Mesenchymal stem cell (in vitro differentiated cells and primary cell): ENCODE results near the gene SPATA9.

Experiments
- DNase-seq: peaks from one replicate; pipeline ENCODE4 v3.0.0-alpha.2; 2013
- H2AFZ ChIP-seq: one replicate; pipeline ENCODE4 v1.6.1; 2013; ENCODE audit warnings: low read depth, mild to moderate bottlenecking, control low read depth, inconsistent platforms, low read length, moderate library complexity
- H2AK5ac ChIP-seq: 2 replicates; pipeline ENCODE4 v1.6.1; 2013; ENCODE audit warnings: low read length, moderate library complexity, mild to moderate bottlenecking, inconsistent platforms; ENCODE audit not compliant: severe bottlenecking
- H2BK120ac ChIP-seq: one replicate; pipeline ENCODE4 v1.6.1; 2013; ENCODE audit warnings: low read depth, mild to moderate bottlenecking, inconsistent platforms, low read length, moderate library complexity
- H2BK12ac ChIP-seq, 2 experiments: one replicate each; pipeline ENCODE4 v1.6.1; 2013; ENCODE audit warnings: inconsistent platforms in 2 of 2, low read length in 2 of 2, mild to moderate bottlenecking in 2 of 2, moderate library complexity in 2 of 2, control low read depth in 1 of 2
- H2BK15ac ChIP-seq: one replicate; pipeline ENCODE4 v1.6.1; 2013; ENCODE audit warnings: mild to moderate bottlenecking, low read depth, inconsistent platforms; ENCODE audit not compliant: poor library complexity, severe bottlenecking
- H2BK5ac ChIP-seq: 2 replicates; pipeline ENCODE4 v1.6.1; 2013; ENCODE audit warnings: low read depth, mild to moderate bottlenecking, low read length, control low read depth, inconsistent platforms; ENCODE audit not compliant: poor library complexity, severe bottlenecking
- H3K14ac ChIP-seq, 2 experiments: one replicate each; pipeline ENCODE4 v1.6.1; 2013; ENCODE audit warnings: inconsistent platforms in 2 of 2, low read length in 2 of 2, control low read depth in 1 of 2, mild to moderate bottlenecking in 1 of 2, moderate library complexity in 1 of 2
- H3K18ac ChIP-seq, 2 experiments: one replicate each; pipeline ENCODE4 v1.6.1; 2013; ENCODE audit warnings: inconsistent platforms in 2 of 2, low read length in 2 of 2, control low read depth in 1 of 2, low read depth in 1 of 2, mild to moderate bottlenecking in 1 of 2
- H3K23ac ChIP-seq, 2 experiments: one replicate each; pipeline ENCODE4 v1.6.1; 2013; ENCODE audit warnings: inconsistent platforms in 2 of 2, low read length in 2 of 2, mild to moderate bottlenecking in 2 of 2, moderate library complexity in 2 of 2, control low read depth in 1 of 2
- H3K27ac ChIP-seq: 2 replicates; pipeline ENCODE4 v1.5.1; 2013; ENCODE audit warnings: mild to moderate bottlenecking, moderate library complexity, low read length, control low read depth, inconsistent platforms; ENCODE audit not compliant: poor library complexity, severe bottlenecking
- H3K27me3 ChIP-seq, 2 experiments: 2 replicates each; pipeline versions ENCODE4 v1.6.1 to v1.7.0; 2013; ENCODE audit warnings: low read length in 2 of 2, mild to moderate bottlenecking in 2 of 2, moderate library complexity in 2 of 2, control low read depth in 1 of 2, inconsistent platforms in 1 of 2; ENCODE audit not compliant: control insufficient read depth in 1 of 2, insufficient read depth in 1 of 2
- H3K36me3 ChIP-seq, 2 experiments: 2 replicates each; pipeline versions ENCODE4 v1.6.1 to v1.7.0; 2013; ENCODE audit warnings: low read length in 2 of 2, control low read depth in 1 of 2, inconsistent platforms in 1 of 2, low read depth in 1 of 2, mild to moderate bottlenecking in 1 of 2; ENCODE audit not compliant: insufficient read depth in 2 of 2, control insufficient read depth in 1 of 2
- H3K4ac ChIP-seq, 2 experiments: one replicate each; pipeline ENCODE4 v1.6.1; 2013; ENCODE audit warnings: inconsistent platforms in 2 of 2, low read length in 2 of 2, mild to moderate bottlenecking in 2 of 2, moderate library complexity in 2 of 2, control low read depth in 1 of 2, low read depth in 1 of 2
- H3K4me1 ChIP-seq: 2 replicates; pipeline ENCODE4 v1.6.1; 2013; ENCODE audit warnings: low read depth, low read length, control low read depth; ENCODE audit not compliant: control insufficient read depth, insufficient read depth
- H3K4me2 ChIP-seq: 2 replicates; pipeline ENCODE4 v1.6.1; 2013; ENCODE audit warnings: low read length, mild to moderate bottlenecking, inconsistent platforms; ENCODE audit not compliant: poor library complexity, severe bottlenecking
- H3K4me3 ChIP-seq, 2 experiments: 2 replicates each; pipeline versions ENCODE4 v1.5.1 to v1.7.0; 2013; ENCODE audit warnings: low read length in 2 of 2, mild to moderate bottlenecking in 2 of 2, control low read depth in 1 of 2, low read depth in 1 of 2; ENCODE audit not compliant: insufficient read depth in 1 of 2
- H3K79me1 ChIP-seq: replicated peaks from 2 replicates; pipeline ENCODE4 v1.6.1; 2013; ENCODE audit warnings: mild to moderate bottlenecking, control low read depth, low read length, inconsistent platforms; ENCODE audit not compliant: poor library complexity, severe bottlenecking
- H3K9ac ChIP-seq: 2 replicates; pipeline ENCODE4 v1.7.0; 2013; ENCODE audit warnings: mild to moderate bottlenecking, low read length, moderate library complexity
- H3K9me3 ChIP-seq: 2 replicates; pipeline ENCODE4 v1.7.0; 2013; ENCODE audit warnings: mild to moderate bottlenecking, low read length; ENCODE audit not compliant: control insufficient read depth
- H4K8ac ChIP-seq: one replicate; pipeline ENCODE4 v1.6.1; 2013; ENCODE audit warnings: inconsistent platforms, mild to moderate bottlenecking, low read length, moderate library complexity
- H4K91ac ChIP-seq: one replicate; pipeline ENCODE4 v1.6.1; 2013; ENCODE audit warnings: mild to moderate bottlenecking, low read length, inconsistent platforms
- WGBS: methylation state at CpG from one replicate; pipeline ENCODE4 v1.1.7; 2013; ENCODE audit warnings: mixed read lengths; 5-methylcytosine and 5-hydroxymethylcytosine counted together

Gene SPATA9

GRCh38 chr5:95631255-95631958 is 51.4 kb downstream of the SPATA9 start:
- no peak overlapping the region for H2BK12ac ChIP-seq

GRCh38 chr5:95630394-95630917 is 52.3 kb downstream of the SPATA9 start:
- Histone ChIP-seq H3K14ac (no peak overlapping the region), H3K27ac (no peak overlapping the region), H3K4me3 (no peak overlapping the region), H3K36me3 (no peaks in the 10 kb centered on the region), H3K18ac (peak overlapping the region in 1 of 2 experiments; percentile 48), H2AK5ac (no peak overlapping the region), H2BK120ac (no peak overlapping the region), H2BK15ac (no peak overlapping the region), H3K4me2 (no peak overlapping the region), H4K8ac (no peak overlapping the region), H3K4me1 (peaks cover 2% of the 10 kb centered on the region), H3K9ac (peak overlapping the region; percentile 31), H3K27me3 (no peaks in the 10 kb centered on the region), H2BK12ac (peak overlapping the region in 1 of 2 experiments; percentile 63), H3K79me1 (no peaks in the 10 kb centered on the region), H3K9me3 (no peaks in the 10 kb centered on the region), H2BK5ac (no peak overlapping the region), H2AFZ (no peak overlapping the region), H4K91ac (no peak overlapping the region), H3K4ac (no peak overlapping the region), H3K23ac (no peak overlapping the region)
- no peak for DNase-seq
- WGBS, result 100% methylated on average over 4 of the region's 5 CpGs

More at GRCh38 chr5:95631255-95631958, 51.4 kb downstream of the SPATA9 start:
- no peak overlapping the region for H2AK5ac ChIP-seq
- no peak overlapping the region for H3K14ac ChIP-seq
- peak; percentile 82 for DNase-seq
- H2BK120ac ChIP-seq, result no peak overlapping the region
- H3K4me1 ChIP-seq, result peaks cover 2% of the 10 kb centered on the region
- no peak overlapping the region for H2AFZ ChIP-seq
- H2BK5ac ChIP-seq, result no peak overlapping the region
- H3K9ac ChIP-seq, result peak overlapping the region; percentile 44
- H3K18ac ChIP-seq, result no peak overlapping the region
- no peaks in the 10 kb centered on the region for H3K79me1 ChIP-seq
- no peaks in the 10 kb centered on the region for H3K27me3 ChIP-seq
- no peak overlapping the region for H3K4me2 ChIP-seq
- H2BK15ac ChIP-seq, result no peak overlapping the region
- no peak overlapping the region for H3K23ac ChIP-seq
- no CpG with 5 or more reads among the region's 2 CpGs for WGBS
- H3K27ac ChIP-seq, result peak overlapping the region; percentile 65
- no peak overlapping the region for H4K8ac ChIP-seq
- H3K9me3 ChIP-seq, result no peaks in the 10 kb centered on the region
- H3K4me3 ChIP-seq, result peak overlapping the region in 1 of 2 experiments; percentile 1
- H3K36me3 ChIP-seq, result no peaks in the 10 kb centered on the region
- no peak overlapping the region for H3K4ac ChIP-seq
- H4K91ac ChIP-seq, result no peak overlapping the region

GRCh38 chr5:95628933-95629332 is 53.9 kb downstream of the SPATA9 start:
- H2BK120ac ChIP-seq, result no peak overlapping the region

GRCh38 chr5:95627971-95628810 is 54.6 kb downstream of the SPATA9 start:
- Histone ChIP-seq H2AFZ (no peak overlapping the region), H3K9ac (no peak overlapping the region), H2AK5ac (no peak overlapping the region), H3K4me1 (peaks cover 2% of the 10 kb centered on the region), H2BK5ac (no peak overlapping the region), H3K9me3 (no peaks in the 10 kb centered on the region), H2BK12ac (no peak overlapping the region), H3K36me3 (no peaks in the 10 kb centered on the region), H4K91ac (no peak overlapping the region), H3K4ac (no peak overlapping the region), H3K23ac (no peak overlapping the region), H3K27ac (no peak overlapping the region), H3K14ac (no peak overlapping the region), H4K8ac (no peak overlapping the region), H2BK120ac (no peak overlapping the region), H3K27me3 (no peaks in the 10 kb centered on the region), H2BK15ac (no peak overlapping the region), H3K4me2 (no peak overlapping the region), H3K18ac (no peak overlapping the region), H3K4me3 (no peak overlapping the region), H3K79me1 (no peaks in the 10 kb centered on the region)
- WGBS, result 85% methylated on average over 4 of the region's 4 CpGs
- no peak for DNase-seq

More at GRCh38 chr5:95628933-95629332, 53.9 kb downstream of the SPATA9 start:
- no peak overlapping the region for H3K27ac ChIP-seq
- no peak overlapping the region for H4K8ac ChIP-seq
- no peak overlapping the region for H3K4me3 ChIP-seq
- H2AK5ac ChIP-seq, result no peak overlapping the region
- no peaks in the 10 kb centered on the region for H3K36me3 ChIP-seq
- no peaks in the 10 kb centered on the region for H3K79me1 ChIP-seq
- H2BK5ac ChIP-seq, result no peak overlapping the region
- no peak overlapping the region for H3K9ac ChIP-seq
- H2BK15ac ChIP-seq, result no peak overlapping the region
- no peak overlapping the region for H3K4ac ChIP-seq
- H3K4me1 ChIP-seq, result peaks cover 2% of the 10 kb centered on the region
- no peak overlapping the region for H3K18ac ChIP-seq
- H3K9me3 ChIP-seq, result no peaks in the 10 kb centered on the region
- no peak overlapping the region for H3K23ac ChIP-seq
- H2BK12ac ChIP-seq, result no peak overlapping the region
- no peak overlapping the region for H3K14ac ChIP-seq
- no peak for DNase-seq
- no peak overlapping the region for H3K4me2 ChIP-seq
- no peak overlapping the region for H4K91ac ChIP-seq
- H2AFZ ChIP-seq, result no peak overlapping the region
- H3K27me3 ChIP-seq, result no peaks in the 10 kb centered on the region
- WGBS, result 90% methylated on average over 1 of the region's 1 CpG
